Measurements from ENCODE around the gene CDKN2AIPNL. TPM values are rescaled to one million over a fixed set of nuclear protein-coding genes. Genes with fewer than 3 reads are reported as not detected.

CDKN2AIPNL gene
- total RNA-seq, 1 donor from 2014 or later = 26.2 TPM

GRCh38 chr5:134410822-134411221 lies 859 bp downstream of the CDKN2AIPNL start:
- Mint-ChIP-seq H3K9me3 (ENCODE audit: unreplicated experiment) (no peaks in the 10 kb centered on the region), H3K4me3 (ENCODE audit: unreplicated experiment) (peak overlapping the region; percentile 99), H3K4me1 (ENCODE audit: unreplicated experiment) (peaks cover 4% of the 10 kb centered on the region), H3K27ac (ENCODE audit: unreplicated experiment) (no peak overlapping the region), H3K27me3 (ENCODE audit: unreplicated experiment) (peaks cover 2% of the 10 kb centered on the region), H3K36me3 (ENCODE audit: low read depth, unreplicated experiment) (peaks cover 3% of the 10 kb centered on the region)
- DNase-seq (ENCODE audit: low spot score) = no peak
- no peak for TF ChIP-seq CTCF (IDR thresholded peaks at IDR 0.05; ENCODE audit: unreplicated experiment)

GRCh38 chr5:134409321-134409720 lies 2.4 kb downstream of the CDKN2AIPNL start:
- TF ChIP-seq CTCF (IDR thresholded peaks at IDR 0.05; ENCODE audit: unreplicated experiment) = no peak
- no peaks in the 10 kb centered on the region for H3K9me3 Mint-ChIP-seq (ENCODE audit: unreplicated experiment)
- peaks cover 2% of the 10 kb centered on the region for H3K27me3 Mint-ChIP-seq (ENCODE audit: unreplicated experiment)
- peaks cover 4% of the 10 kb centered on the region for H3K4me1 Mint-ChIP-seq (ENCODE audit: unreplicated experiment)
- DNase-seq (ENCODE audit: low spot score) = no peak
- H3K36me3 Mint-ChIP-seq (ENCODE audit: low read depth, unreplicated experiment) = peaks cover 3% of the 10 kb centered on the region
- no peak overlapping the region for H3K4me3 Mint-ChIP-seq (ENCODE audit: unreplicated experiment)
- H3K27ac Mint-ChIP-seq (ENCODE audit: unreplicated experiment) = no peak overlapping the region

GRCh38 chr5:134406390-134406789 lies 5.3 kb downstream of the CDKN2AIPNL start:
- peaks cover 3% of the 10 kb centered on the region for H3K36me3 Mint-ChIP-seq (ENCODE audit: low read depth, unreplicated experiment)
- no peaks in the 10 kb centered on the region for H3K9me3 Mint-ChIP-seq (ENCODE audit: unreplicated experiment)
- TF ChIP-seq CTCF (IDR thresholded peaks at IDR 0.05; ENCODE audit: unreplicated experiment) = no peak
- peaks cover 2% of the 10 kb centered on the region for H3K27me3 Mint-ChIP-seq (ENCODE audit: unreplicated experiment)
- H3K4me1 Mint-ChIP-seq (ENCODE audit: unreplicated experiment) = no peaks in the 10 kb centered on the region
- no peak overlapping the region for H3K4me3 Mint-ChIP-seq (ENCODE audit: unreplicated experiment)
- H3K27ac Mint-ChIP-seq (ENCODE audit: unreplicated experiment) = no peak overlapping the region
- DNase-seq (ENCODE audit: low spot score) = no peak

- TF ChIP-seq CTCF (IDR thresholded peaks at IDR 0.05; ENCODE audit: unreplicated experiment) = no peak
- Mint-ChIP-seq H3K36me3 (ENCODE audit: low read depth, unreplicated experiment) (peaks cover 3% of the 10 kb centered on the region), H3K9me3 (ENCODE audit: unreplicated experiment) (no peaks in the 10 kb centered on the region), H3K27ac (ENCODE audit: unreplicated experiment) (no peak overlapping the region), H3K4me3 (ENCODE audit: unreplicated experiment) (no peak overlapping the region), H3K4me1 (ENCODE audit: unreplicated experiment) (no peaks in the 10 kb centered on the region), H3K27me3 (ENCODE audit: unreplicated experiment) (no peaks in the 10 kb centered on the region)
- DNase-seq (ENCODE audit: low spot score) = no peak
Observed at GRCh38 chr5:134403951-134404350, 7.7 kb downstream of the CDKN2AIPNL start.

- DNase-seq (ENCODE audit: low spot score) = no peak
- H3K27me3 Mint-ChIP-seq (ENCODE audit: unreplicated experiment) = peaks cover 1% of the 10 kb centered on the region
- no peak overlapping the region for H3K4me3 Mint-ChIP-seq (ENCODE audit: unreplicated experiment)
- no peak overlapping the region for H3K27ac Mint-ChIP-seq (ENCODE audit: unreplicated experiment)
- H3K36me3 Mint-ChIP-seq (ENCODE audit: low read depth, unreplicated experiment) = peaks cover 12% of the 10 kb centered on the region
- no peaks in the 10 kb centered on the region for H3K9me3 Mint-ChIP-seq (ENCODE audit: unreplicated experiment)
- H3K4me1 Mint-ChIP-seq (ENCODE audit: unreplicated experiment) = no peaks in the 10 kb centered on the region
- no peak for TF ChIP-seq CTCF (IDR thresholded peaks at IDR 0.05; ENCODE audit: unreplicated experiment)
Observed at GRCh38 chr5:134398609-134399155, 13.0 kb downstream of the CDKN2AIPNL start.

Measured in endothelial cell (in vitro differentiated cells).